Measurements from ENCODE around the gene MRPL39. TPM values are rescaled to one million over a fixed set of nuclear protein-coding genes. Genes with fewer than 3 reads are reported as not detected.

The MRPL39 gene
- total RNA-seq, 2 donors from 2014 or later: 29.0 TPM

DNA sequence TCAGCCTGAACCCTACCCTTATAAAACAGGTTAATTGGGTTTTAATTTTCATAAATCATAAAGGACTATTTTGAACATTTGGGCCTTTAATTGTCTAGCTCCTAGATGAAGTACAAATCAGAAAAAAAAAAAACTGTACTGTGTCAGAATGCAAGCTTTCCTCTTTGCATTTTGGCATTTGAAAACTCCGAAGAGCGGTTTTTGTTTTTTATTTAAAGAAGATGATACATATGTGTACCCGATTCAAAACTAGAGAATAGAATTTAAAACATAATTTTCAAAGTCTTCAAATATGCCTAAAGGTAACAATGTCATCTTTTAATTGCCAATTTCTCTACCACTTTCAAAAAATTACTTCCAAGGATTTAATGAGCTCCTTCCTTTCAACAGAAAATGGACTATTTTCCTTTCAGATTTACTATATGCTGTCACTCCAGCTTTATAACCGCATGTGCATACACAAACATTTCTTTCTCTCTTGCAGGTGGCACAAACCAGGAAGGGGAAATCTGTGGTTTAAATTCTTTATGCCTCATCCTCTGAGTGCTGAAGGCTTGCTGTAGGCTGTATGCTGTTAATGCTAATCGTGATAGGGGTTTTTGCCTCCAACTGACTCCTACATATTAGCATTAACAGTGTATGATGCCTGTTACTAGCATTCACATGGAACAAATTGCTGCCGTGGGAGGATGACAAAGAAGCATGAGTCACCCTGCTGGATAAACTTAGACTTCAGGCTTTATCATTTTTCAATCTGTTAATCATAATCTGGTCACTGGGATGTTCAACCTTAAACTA, 33.7 kb downstream of the MRPL39 start:
- ATAC-seq: peak; percentile 41
- intact Hi-C loops (cut with DNase I, micrococcal nuclease): no loop called here
- DNase-seq: no peak

DNA sequence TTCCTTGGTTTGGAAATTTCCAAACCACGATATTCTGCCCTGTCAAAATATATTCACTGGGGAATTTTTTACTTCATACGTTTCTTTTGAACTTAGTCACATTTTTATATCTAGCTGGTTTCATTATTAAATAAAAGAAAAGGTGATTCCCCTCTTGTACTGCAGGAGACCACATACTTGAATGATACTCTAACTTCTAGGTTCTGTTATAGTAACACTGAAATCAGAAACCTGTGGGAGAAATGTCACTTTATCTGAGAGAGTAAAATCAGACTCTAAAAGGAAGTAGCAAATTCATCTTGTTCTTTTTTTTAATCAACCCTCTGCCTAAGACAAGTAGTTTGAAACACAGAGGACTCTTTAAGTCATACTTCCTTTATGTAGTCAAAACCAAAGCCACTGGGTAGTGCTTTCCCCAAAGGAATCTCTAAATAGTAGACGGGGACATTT, 34.4 kb downstream of the MRPL39 start:
- no peak for ATAC-seq
- intact Hi-C loops (cut with DNase I, micrococcal nuclease): no loop called here

DNA sequence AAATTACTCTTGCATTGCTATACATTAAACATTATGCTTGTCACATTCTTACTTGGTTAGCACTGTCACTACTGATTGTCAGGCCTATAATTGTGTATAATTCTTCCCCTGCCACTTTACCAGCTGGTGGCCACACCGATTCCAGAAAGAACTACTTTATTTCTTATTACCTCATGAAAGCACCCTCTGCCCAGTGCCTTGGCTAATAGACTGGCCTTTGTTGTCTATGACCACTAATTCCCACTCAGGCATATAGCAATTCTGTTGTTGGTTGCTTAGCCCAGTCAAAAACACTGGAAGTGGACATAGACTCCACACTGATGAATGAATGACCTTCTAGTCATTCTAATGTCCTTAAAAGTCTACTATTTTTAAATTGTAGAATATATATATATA, 35.6 kb downstream of the MRPL39 start:
- intact Hi-C loops (cut with DNase I, micrococcal nuclease): no loop called here
- DNase-seq (no peak), ATAC-seq (no peak)

More for the DNA sequence above, 34.4 kb downstream of the MRPL39 start:
- DNase-seq: no peak

DNA sequence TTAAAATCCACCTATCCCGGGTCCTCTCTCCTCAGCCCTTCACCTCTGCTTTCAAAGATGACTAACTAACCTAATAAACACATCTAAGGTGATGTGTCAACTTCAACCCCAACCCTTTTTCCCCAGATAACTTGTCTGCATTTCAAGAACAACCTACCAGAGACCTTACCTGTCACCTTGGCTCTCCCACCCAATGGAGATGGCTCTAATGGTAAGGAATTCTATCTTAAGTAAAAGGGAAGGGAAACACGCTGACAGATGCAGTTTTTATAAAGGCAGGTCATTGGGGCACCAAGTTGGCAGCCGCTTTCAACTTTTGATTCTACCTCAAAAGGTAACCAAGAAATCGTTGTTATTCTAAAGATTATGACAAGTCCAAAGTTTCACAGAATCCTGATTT, 37.6 kb downstream of the MRPL39 start:
- DNase-seq (no peak), ATAC-seq (no peak)
- intact Hi-C loops (cut with DNase I, micrococcal nuclease): no loop called here

DNA sequence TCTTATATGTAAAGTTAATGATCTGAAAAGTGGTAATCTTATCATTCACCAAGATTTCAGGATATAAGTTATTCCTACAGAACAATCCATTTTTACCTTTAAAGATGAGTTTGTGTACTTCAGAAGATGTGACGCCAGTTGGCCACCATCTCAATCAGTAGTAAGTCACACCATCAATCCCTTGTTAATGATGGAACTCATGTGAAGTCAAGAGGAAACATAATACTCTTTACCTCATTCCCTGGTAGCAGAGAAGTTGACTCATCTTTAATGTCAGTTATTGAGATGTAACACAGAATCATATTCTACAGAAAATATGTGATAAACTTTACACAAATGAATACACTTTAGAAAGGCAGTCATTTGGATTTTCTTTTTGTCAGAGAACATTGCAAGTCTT, 38.2 kb downstream of the MRPL39 start:
- intact Hi-C loops (cut with DNase I, micrococcal nuclease): no loop called here
- ATAC-seq: no peak
- no peak for DNase-seq

DNA sequence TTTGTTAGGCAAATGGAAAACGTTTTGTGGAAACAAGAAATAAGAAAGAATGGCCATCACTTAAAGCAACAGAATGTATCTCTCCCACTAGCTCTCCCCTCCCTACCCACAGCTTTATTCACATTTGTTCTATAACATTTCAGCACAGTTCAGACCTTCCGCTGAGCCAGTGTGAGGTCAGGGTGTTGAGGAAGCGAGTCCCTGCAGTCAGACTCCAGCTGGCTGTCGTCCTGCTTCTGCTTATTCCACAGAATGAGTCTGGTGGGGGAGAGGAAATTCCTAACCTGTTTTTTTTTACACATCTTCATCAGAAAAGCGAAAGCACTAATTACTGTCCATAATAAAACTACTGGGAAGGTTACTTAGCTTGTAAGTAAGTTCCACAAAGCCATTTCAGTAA, 39.0 kb downstream of the MRPL39 start:
- DNase-seq (peak; percentile 29 to 32), ATAC-seq (no peak)
- intact Hi-C loops (cut with DNase I, micrococcal nuclease): no loop called here

DNA sequence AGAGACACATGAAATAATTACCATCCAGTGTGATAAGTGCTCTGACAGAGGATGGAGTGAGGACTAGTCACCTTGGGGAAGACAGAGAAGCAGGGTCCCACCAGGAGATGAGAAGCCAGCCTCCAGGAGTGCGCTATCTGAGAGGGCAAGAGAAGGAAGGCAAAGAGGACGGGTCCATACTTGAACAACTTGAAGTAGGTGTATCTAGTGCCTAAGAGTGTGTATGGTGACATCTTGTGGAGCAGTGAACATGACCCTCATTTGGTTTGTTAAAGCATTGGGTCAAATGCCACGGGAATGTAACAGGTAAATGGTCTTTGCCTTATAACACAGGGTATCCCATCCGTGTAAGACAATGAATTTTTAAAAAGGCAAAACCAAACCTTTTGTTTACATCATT, 39.8 kb downstream of the MRPL39 start:
- ATAC-seq: no peak
- no peak for DNase-seq
- intact Hi-C loops (cut with DNase I, micrococcal nuclease): no loop called here

DNA sequence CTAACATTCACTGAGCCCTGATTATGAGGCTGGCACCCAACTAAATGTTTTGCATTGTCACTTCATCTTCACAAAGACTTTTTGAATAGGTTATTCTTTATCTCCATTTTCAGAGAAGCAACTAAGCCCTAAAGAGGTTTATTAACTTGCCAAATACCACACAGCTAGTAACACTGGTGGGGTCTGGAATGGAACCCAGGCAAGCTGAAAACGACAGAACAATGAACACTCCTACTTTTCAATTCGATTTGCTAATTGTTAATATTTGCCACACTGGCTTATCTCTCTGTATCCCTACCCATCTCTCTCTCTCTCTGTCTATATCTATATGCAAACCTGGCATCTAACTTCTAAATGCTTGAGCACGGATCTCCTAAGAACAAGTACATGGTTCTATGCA, 40.6 kb downstream of the MRPL39 start:
- ATAC-seq: no peak
- intact Hi-C loops (cut with DNase I, micrococcal nuclease): no loop called here
- DNase-seq: no peak

DNA sequence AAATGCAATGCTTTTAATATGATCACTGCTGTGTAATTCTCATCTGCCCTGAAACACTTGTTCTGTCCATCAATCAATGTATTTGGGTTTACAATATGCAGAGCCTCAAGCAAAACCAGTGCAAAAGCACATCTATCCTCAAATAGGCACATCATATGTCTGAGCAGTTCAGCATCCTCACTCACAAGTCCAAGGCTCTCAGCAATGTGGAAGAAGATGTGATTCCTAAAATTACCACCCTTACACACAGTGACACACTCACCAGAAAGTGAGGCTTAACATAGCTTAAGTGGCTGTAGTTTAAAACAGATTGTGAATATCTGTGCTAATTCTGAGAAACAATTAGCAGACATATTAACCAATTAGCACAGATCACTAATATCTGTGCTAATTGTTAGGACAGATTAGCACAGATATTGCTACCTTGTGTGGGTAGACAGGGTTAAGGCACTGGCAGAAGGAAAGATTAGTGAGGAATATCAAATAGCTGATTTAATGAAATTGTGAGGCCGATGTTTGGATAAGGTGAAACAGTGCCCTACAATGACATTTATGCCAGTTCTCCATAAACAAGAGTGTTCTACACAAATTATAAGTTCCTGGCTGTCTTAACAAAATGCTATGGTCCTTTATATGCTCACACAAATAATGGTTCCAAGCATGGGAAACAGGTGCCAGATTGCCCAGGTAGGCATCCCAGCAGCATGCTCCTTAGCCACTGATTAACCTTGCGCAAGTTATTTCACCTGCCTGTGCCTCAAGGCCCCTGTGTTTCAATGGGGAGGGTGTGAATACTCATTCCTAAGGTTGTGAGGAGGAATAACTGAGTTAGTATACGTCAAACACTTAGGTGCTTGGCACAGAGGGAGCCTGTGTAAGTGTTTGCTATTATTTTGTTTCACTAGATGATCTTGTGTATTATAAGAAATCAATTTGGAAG, 41.7 kb downstream of the MRPL39 start:
- intact Hi-C loops (cut with DNase I, micrococcal nuclease): no loop called here
- DNase-seq (no peak), ATAC-seq (no peak)

DNA sequence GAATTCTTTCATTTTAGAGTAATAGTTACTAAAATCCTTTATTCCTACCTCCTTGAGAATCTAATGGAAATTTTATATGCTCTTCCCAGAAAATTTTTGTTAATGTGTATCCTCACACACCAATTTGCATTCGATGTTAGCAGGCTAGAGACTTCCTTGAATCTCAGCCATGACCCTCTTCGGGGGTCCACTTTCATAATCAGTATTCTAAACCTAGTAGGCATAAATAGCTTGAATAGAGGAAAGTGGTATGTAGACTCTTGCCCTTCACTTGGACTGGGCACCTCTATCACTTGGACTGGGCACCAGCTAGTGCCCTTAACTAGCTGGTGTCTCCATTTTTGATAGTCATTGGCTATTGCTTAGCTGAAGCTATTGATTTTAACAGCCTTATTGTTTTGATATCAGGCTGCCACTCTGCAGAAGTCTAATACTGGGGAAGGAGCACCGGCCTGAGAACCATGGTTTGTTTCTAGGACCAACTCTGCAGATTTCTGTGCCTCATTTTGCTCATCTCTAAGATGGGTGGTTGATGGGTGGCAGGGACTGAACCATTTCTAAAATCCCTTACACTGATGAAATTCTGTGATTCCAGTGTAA, 42.8 kb downstream of the MRPL39 start:
- intact Hi-C loops (cut with DNase I, micrococcal nuclease): no loop called here
- ATAC-seq (no peak), DNase-seq (no peak)

DNA sequence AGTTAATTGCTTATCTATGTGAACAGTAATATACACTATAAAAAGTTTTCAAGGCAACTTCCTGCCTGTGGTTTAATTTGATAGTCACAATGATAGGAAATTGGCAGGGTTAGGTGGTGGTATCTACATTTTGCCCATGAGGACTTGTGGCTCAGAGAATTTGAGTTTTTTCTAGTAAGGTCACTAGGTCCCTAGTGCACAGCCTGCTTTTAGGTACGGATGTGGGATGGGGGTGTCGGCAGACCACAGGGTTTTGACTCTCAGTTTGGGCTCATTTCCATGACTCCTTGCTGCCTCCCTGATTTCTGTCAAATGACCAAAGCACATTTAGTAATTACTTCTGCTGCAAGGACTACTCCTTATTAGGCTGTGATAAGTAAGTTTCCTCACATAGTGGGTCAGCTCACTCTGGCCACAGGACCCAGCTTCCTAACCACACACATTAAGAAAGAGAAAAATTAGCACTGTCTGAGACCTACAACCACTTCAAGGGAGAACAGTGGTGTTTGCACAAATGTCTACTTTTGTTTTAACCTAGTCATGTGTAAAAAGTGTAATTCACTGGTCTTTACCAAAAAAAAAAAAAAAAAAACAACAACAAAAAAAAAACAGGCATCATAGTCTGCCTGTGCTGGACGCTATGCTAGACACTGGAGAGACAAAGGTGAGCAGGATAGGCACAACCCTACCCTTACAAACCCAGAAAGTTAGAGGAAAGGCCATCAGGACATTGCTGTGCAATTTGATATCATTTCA, 43.7 kb downstream of the MRPL39 start:
- intact Hi-C loops (cut with DNase I, micrococcal nuclease): no loop called here
- no peak for ATAC-seq
- DNase-seq: no peak

DNA sequence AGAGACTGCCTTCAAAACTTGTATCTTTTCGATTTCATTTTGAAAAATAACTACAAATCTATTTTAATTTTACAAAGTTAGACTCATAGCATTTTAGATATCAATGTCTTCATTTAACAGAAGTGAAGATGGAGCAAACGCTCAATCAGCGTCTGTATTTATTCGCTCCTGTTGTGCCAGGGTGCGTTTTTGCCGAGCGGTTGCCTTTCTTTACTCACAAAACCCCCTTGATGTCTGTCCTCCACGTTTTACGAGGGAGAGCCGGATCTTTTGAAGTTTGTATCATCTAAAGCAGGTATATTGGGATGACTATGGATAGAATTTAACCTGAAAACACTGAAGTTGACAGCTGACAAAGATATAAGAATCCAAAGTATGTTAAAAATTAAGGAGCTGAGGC, 44.6 kb downstream of the MRPL39 start:
- DNase-seq: no peak
- intact Hi-C loops (cut with DNase I, micrococcal nuclease): no loop called here

DNA sequence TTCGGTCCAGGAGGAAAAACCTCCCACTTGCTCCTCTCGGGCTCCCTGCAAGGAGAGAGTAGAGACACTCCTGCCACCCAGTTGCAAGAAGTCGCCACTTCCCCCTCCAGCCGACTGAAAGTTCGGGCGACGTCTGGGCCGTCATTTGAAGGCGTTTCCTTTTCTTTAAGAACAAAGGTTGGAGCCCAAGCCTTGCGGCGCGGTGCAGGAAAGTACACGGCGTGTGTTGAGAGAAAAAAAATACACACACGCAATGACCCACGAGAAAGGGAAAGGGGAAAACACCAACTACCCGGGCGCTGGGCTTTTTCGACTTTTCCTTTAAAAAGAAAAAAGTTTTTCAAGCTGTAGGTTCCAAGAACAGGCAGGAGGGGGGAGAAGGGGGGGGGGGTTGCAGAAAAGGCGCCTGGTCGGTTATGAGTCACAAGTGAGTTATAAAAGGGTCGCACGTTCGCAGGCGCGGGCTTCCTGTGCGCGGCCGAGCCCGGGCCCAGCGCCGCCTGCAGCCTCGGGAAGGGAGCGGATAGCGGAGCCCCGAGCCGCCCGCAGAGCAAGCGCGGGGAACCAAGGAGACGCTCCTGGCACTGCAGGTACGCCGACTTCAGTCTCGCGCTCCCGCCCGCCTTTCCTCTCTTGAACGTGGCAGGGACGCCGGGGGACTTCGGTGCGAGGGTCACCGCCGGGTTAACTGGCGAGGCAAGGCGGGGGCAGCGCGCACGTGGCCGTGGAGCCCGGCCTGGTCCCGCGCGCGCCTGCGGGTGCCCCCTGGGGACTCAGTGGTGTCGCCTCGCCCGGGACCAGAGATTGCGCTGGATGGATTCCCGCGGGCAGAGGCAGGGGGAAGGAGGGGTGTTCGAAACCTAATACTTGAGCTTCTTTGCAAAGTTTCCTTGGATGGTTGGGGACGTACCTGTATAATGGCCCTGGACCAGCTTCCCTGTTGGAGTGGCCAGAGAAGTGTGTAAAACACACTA, 45.3 kb downstream of the MRPL39 start:
- ATAC-seq (peak; percentile 89), DNase-seq (peak; percentile 44 to 66)
- intact Hi-C loops (cut with DNase I, micrococcal nuclease): no loop called here

More for the DNA sequence above, 44.6 kb downstream of the MRPL39 start:
- ATAC-seq: no peak

DNA sequence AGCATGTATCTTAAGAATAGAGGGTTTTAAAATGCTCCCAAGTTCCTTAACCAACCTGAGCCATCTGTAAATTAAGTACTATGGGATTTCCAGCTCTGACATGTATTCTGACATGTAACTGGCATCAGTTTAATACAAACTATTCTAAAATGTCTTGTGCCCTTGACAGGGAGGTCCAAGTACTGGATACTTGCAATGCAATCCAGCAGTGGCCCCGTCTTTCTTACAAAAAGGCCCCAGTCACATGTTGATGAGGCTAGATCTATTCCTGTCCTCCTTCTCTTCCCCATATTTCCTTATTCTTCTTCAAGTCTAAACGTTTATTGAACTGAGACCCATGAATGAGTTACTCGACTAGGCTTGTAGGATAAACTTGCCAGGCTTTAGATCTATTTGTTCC, 46.4 kb downstream of the MRPL39 start:
- no peak for ATAC-seq
- intact Hi-C loops (cut with DNase I, micrococcal nuclease): no loop called here

DNA sequence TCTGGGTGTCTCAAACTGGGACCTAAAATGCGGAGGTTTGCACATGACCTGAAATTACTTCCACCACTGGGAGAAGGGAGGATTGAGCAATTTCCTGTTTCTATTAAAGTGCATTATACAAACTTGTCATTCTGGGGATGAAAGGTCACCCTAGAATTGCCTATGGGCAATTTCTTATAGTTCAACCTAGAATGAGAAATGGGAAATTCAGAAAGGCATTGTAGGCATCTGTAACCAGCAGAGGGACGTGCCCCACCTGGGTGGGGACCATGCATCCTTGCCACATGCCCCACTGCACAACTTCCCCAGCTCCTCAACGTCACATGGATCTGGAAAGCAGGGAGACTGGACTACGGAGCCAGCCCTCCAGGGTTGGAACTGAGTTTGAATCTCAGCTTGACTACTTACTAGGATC, 47.0 kb downstream of the MRPL39 start:
- DNase-seq (no peak), ATAC-seq (no peak)
- intact Hi-C loops (cut with DNase I, micrococcal nuclease): no loop called here

More for the DNA sequence above, 46.4 kb downstream of the MRPL39 start:
- DNase-seq: no peak

DNA sequence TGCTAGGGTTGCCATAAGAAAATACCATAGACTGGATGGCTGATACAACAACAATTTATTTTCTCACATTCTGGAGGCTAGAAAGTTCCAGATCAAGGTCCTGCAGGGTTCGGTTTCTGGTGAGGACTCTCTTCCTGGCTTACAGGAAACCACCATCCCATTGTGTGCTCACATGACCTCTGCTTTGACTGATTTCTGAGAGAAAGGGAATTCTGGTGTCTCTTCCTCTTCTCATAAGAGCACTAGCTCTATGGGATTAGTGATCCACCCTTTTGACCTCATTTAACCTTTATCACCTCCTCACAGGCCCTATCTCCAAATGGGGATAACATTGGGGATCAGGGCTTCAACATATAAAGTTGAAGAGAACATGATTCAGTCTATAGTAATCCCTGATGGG, 47.5 kb downstream of the MRPL39 start:
- DNase-seq (no peak), ATAC-seq (no peak)
- intact Hi-C loops (cut with DNase I, micrococcal nuclease): no loop called here

DNA sequence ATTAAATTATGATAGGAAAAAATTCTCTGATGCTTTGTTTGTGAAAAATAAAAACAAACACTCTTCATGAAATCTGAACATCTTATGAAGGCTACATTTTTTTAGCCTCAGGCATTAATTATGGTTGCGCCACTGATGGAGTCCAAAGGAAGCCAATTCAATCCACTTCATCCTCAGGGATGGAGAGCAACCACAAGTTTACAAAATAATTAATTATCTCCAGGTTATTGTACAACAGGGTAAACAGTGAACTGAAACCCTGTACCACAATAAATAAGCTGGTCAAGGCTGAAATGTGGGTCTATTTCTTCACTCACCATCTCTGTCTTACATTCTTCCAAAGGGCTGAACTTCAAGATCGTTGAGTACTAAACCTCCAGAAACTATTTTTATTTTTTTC, 49.2 kb downstream of the MRPL39 start:
- ATAC-seq: no peak
- intact Hi-C loops (cut with DNase I, micrococcal nuclease): no loop called here
- no peak for DNase-seq

DNA sequence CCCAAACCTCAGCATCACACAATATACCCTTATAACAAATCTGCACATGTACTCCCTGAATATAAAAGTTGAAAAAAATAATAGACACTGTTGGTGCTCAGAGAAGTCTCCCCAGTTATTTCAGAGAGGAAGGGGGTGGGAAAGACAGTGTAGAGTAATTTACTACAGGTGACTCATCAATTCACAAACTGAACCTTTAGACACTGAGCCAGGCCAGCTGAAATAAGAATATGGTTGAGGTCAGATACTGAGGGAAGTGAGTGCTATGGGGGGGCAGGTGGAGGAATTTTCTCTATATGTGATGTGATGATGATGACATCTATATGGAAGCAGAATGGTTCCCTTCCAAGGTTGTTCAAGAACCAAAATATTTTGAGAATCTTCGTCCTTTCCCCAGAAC, 50.1 kb downstream of the MRPL39 start:
- ATAC-seq (no peak), DNase-seq (no peak)
- intact Hi-C loops (cut with DNase I, micrococcal nuclease): no loop called here
